ENCODE measurements around the gene IL17RB. TPM values are rescaled to one million over a fixed set of nuclear protein-coding genes. Genes with fewer than 3 reads are reported as not detected.

IL17RB gene
- total RNA-seq, 1 experiment from 2014 or later, result 0.19 TPM

DNA sequence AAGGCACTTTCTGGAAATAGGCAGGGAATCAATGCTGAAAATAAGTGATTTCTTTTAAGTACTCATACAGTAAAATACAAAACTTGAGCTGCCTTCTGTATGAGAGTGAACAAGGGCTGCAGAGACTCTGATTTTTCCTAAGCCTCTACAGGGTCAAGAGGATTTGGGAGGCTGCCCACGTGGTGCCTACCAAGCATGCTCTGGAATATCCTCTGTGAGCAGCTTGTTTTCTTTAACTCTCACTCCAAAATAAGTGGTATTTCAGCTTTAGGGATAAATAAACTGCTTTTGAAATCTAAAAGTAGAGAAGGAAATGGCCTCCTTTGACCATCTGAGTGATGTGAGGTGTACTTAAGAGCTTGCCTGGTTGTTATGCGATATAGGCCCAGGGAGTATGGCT, 53.4 kb downstream of the IL17RB start:
- CTCF ChIA-PET, result interaction anchor here (0.6 to 0.8 kb wide), 3 partner anchors 39 to 445 kb away, joined by 3 read pairs; no protein-coding TSS in a partner anchor
- no peaks in the 10 kb centered on the region for H3K9me3 Mint-ChIP-seq (ENCODE audit: unreplicated experiment)
- TF ChIP-seq, protein P1, sequence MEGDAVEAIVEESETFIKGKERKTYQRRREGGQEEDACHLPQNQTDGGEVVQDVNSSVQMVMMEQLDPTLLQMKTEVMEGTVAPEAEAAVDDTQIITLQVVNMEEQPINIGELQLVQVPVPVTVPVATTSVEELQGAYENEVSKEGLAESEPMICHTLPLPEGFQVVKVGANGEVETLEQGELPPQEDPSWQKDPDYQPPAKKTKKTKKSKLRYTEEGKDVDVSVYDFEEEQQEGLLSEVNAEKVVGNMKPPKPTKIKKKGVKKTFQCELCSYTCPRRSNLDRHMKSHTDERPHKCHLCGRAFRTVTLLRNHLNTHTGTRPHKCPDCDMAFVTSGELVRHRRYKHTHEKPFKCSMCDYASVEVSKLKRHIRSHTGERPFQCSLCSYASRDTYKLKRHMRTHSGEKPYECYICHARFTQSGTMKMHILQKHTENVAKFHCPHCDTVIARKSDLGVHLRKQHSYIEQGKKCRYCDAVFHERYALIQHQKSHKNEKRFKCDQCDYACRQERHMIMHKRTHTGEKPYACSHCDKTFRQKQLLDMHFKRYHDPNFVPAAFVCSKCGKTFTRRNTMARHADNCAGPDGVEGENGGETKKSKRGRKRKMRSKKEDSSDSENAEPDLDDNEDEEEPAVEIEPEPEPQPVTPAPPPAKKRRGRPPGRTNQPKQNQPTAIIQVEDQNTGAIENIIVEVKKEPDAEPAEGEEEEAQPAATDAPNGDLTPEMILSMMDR (IDR thresholded peaks at IDR 0.05; ENCODE audit: unreplicated experiment), result no peak
- POLR2A ChIA-PET, result interaction anchor here (1.0 to 1.2 kb wide), 2 partner anchors 8 to 14 kb away, joined by 3 to 4 read pairs; partner anchors contain the start of gene SELENOK
- H3K27me3 Mint-ChIP-seq (ENCODE audit: insufficient read depth, unreplicated experiment), result peaks cover 36% of the 10 kb centered on the region
- intact Hi-C loops (cut with micrococcal nuclease), result no loop called here
- H3K36me3 Mint-ChIP-seq (ENCODE audit: insufficient read depth, unreplicated experiment), result no peaks in the 10 kb centered on the region
- H3K4me3 Mint-ChIP-seq (ENCODE audit: unreplicated experiment), result no peak overlapping the region
- no peak for DNase-seq (ENCODE audit: unreplicated experiment)
- no peaks in the 10 kb centered on the region for H3K4me1 Mint-ChIP-seq (ENCODE audit: insufficient read depth, unreplicated experiment)
- H3K27ac Mint-ChIP-seq (ENCODE audit: low read depth, unreplicated experiment), result no peak overlapping the region
- no TSS peak for BruUV-seq (replicated peaks)

DNA sequence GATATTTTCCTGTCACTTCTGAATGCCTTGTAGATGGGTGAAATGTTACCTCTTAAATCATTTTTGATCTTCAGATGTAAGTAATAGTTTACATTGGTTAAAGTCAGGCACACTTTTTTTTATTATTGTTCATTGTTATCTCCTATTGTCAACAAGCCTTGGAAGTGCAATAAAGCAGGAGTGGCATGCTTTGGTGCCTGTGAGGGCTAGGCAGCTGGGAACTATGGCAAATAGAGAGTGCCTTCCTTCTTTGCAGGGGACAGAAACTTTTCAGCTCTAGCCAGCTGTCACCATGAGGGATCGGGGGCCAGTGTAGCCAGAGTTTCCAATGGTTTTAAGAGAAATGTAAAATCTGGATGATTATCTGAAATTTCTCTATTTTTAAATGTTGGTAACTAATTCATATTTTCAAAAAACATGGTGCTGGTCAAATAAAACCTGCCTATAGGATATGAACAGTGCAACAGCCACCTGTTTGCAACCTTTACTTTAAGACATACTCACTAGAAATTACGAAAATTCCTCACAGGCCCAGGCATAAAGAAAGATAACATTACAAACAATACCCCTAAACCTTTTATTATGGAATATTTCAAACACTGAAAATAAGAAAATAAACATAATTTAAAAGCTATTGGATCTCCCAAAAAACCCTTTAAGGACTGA, 54.4 kb downstream of the IL17RB start:
- ChIA-PET CTCF (interaction anchor here (0.8 kb wide), 1 partner anchor 38 kb away, joined by 3 read pairs; no protein-coding TSS in a partner anchor), POLR2A (interaction anchor here (0.8 to 1.2 kb wide), 2 partner anchors 9 kb away, joined by 3 to 4 read pairs; partner anchors contain the start of gene SELENOK)
- peaks cover 1% of the 10 kb centered on the region for H3K9me3 Mint-ChIP-seq (ENCODE audit: unreplicated experiment)
- no peaks in the 10 kb centered on the region for H3K36me3 Mint-ChIP-seq (ENCODE audit: insufficient read depth, unreplicated experiment)
- intact Hi-C loops (cut with micrococcal nuclease), result no loop called here
- TF ChIP-seq, protein P1 (IDR thresholded peaks at IDR 0.05; ENCODE audit: unreplicated experiment), result no peak
- H3K4me3 Mint-ChIP-seq (ENCODE audit: unreplicated experiment), result no peak overlapping the region
- no TSS peak for BruUV-seq (replicated peaks)
- DNase-seq (ENCODE audit: unreplicated experiment), result no peak
- peaks cover 37% of the 10 kb centered on the region for H3K27me3 Mint-ChIP-seq (ENCODE audit: insufficient read depth, unreplicated experiment)
- no peak overlapping the region for H3K27ac Mint-ChIP-seq (ENCODE audit: low read depth, unreplicated experiment)
- H3K4me1 Mint-ChIP-seq (ENCODE audit: insufficient read depth, unreplicated experiment), result no peaks in the 10 kb centered on the region

DNA sequence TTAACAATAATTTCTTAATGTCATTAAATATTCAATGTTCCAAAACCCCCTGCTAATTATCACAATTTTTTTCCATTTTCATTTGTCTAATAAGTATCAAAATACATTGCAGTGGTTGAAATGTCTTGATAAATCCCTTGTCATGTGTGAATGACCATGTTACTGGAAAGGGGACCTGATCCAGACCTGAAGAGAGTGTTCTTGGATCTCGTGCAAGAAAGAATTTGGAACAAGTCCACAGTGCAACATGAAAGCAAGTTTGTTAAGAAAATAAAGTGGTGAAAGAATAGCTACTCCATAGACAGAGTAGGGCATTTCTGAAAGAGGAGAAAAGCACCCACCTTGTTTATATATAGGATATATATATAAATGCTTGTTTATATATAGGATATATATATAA, 55.7 kb downstream of the IL17RB start:
- no peaks in the 10 kb centered on the region for H3K4me1 Mint-ChIP-seq (ENCODE audit: insufficient read depth, unreplicated experiment)
- H3K9me3 Mint-ChIP-seq (ENCODE audit: unreplicated experiment), result peaks cover 8% of the 10 kb centered on the region
- DNase-seq (ENCODE audit: unreplicated experiment), result no peak
- TF ChIP-seq, protein P1 (IDR thresholded peaks at IDR 0.05; ENCODE audit: unreplicated experiment), result no peak
- intact Hi-C loops (cut with micrococcal nuclease), result no loop called here
- no peak overlapping the region for H3K4me3 Mint-ChIP-seq (ENCODE audit: unreplicated experiment)
- H3K27ac Mint-ChIP-seq (ENCODE audit: low read depth, unreplicated experiment), result no peak overlapping the region
- no peaks in the 10 kb centered on the region for H3K36me3 Mint-ChIP-seq (ENCODE audit: insufficient read depth, unreplicated experiment)
- no TSS peak for BruUV-seq (replicated peaks)
- ChIA-PET POLR2A (interaction anchor here (0.6 kb wide), 2 partner anchors 18 to 249 kb away, joined by 3 to 4 read pairs; no protein-coding TSS in a partner anchor), CTCF (no interaction called here)
- H3K27me3 Mint-ChIP-seq (ENCODE audit: insufficient read depth, unreplicated experiment), result peaks cover 37% of the 10 kb centered on the region

DNA sequence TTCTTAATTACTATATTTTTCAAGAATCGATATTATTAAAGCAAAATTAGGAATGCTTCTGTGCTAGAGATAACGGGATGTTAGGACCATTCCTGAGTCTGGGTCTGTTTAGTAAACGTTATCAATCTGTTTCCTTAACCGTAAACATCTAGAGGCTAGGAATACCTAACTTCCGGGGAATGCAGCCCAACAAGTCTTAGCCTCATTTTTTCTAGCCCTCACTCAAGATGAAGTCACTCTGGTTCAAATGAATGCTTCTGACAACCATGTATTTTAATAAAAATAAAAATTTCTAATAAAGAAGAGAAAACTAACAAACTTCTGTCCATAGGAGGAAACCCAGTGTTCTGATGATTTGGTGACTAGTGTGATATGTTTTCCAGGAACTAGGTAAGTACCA, 56.3 kb downstream of the IL17RB start:
- BruUV-seq (replicated peaks), result no TSS peak
- ChIA-PET POLR2A (interaction anchor here (0.6 kb wide), 1 partner anchor 17 kb away, joined by 4 read pairs; no protein-coding TSS in a partner anchor), CTCF (no interaction called here)
- H3K4me3 Mint-ChIP-seq (ENCODE audit: unreplicated experiment), result no peak overlapping the region
- no peaks in the 10 kb centered on the region for H3K4me1 Mint-ChIP-seq (ENCODE audit: insufficient read depth, unreplicated experiment)
- TF ChIP-seq, protein P1 (IDR thresholded peaks at IDR 0.05; ENCODE audit: unreplicated experiment), result no peak
- peaks cover 37% of the 10 kb centered on the region for H3K27me3 Mint-ChIP-seq (ENCODE audit: insufficient read depth, unreplicated experiment)
- no peaks in the 10 kb centered on the region for H3K36me3 Mint-ChIP-seq (ENCODE audit: insufficient read depth, unreplicated experiment)
- intact Hi-C loops (cut with micrococcal nuclease), result no loop called here
- peaks cover 8% of the 10 kb centered on the region for H3K9me3 Mint-ChIP-seq (ENCODE audit: unreplicated experiment)
- H3K27ac Mint-ChIP-seq (ENCODE audit: low read depth, unreplicated experiment), result no peak overlapping the region
- no peak for DNase-seq (ENCODE audit: unreplicated experiment)
